SH-SY5Y (cell line): ENCODE data around the gene DNAH8.

Experiments used
- GATA2 ChIP-seq: IDR thresholded peaks from 2 replicates; pipeline ENCODE4 v1.6.1; 2011; ENCODE audit warnings: mild to moderate bottlenecking, low read depth, low read length
- GATA3 ChIP-seq: IDR thresholded peaks from 2 replicates; pipeline ENCODE4 v1.6.1; 2011; ENCODE audit warnings: low read depth, mild to moderate bottlenecking, low read length, moderate library complexity

- no peak for TF ChIP-seq GATA3
- no peak for TF ChIP-seq GATA2
Observed at GRCh38 chr6:39005774-39006173, 290.7 kb downstream of the DNAH8 start.
